ENCODE results near the gene RGS7BP.

RGS7BP gene

DNA sequence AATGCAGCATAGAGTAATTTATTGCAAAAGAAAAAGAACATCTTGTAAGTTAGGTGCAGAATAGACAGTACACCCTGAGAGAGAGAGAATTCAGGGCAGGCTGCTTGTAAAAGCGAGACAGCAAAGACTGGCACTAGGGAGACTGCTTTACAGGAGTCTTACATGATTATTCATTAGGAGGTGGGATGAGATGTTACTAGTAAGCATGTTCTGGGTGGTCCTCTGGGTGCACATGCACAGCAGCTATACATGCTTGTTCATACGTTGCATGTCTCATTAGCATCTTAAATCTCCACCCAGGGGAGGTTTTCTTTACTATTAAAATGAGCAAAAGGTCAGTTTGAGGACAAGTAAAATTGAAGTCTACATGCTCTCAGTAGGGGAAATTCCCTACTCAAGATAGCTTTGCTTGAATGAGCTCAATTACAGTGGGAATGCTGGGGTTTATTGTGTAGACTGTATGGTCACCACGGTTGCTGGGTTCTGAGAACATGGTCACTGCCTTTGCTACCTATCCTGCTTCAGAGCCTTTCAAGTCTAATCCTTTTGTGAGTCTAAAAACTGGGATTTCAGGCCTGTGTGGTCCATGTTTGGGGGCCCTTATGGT is 60.6 kb downstream of the RGS7BP start:
- DNase-seq, result no peak

GRCh38 chr5:64569858-64570257 is 64.0 kb downstream of the RGS7BP start:
- no peak for DNase-seq

GRCh38 chr5:64570395-64570996 is 64.7 kb downstream of the RGS7BP start:
- no peak for DNase-seq

- no peak for DNase-seq
Observed at GRCh38 chr5:64575561-64575960, 69.7 kb downstream of the RGS7BP start.

DNA sequence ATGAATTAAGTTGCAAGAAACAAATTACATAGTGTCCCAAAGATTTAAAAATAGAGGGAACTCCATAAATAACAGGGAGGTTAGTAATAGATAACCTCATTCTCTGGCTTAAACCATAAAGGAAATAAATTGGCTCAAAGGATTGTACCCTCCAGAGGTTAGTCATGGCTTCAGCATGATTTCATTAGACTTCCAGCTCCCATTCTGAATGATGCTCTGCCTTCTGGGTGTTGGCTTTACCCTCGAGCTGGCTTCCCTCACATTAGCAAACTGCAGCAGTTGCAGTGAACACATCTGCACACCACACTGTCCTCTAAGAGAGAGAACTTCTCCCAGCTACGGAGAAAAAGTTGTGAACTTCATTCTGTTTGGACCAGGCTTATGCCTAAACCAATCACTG is 70.4 kb downstream of the RGS7BP start:
- no peak for DNase-seq

DNA sequence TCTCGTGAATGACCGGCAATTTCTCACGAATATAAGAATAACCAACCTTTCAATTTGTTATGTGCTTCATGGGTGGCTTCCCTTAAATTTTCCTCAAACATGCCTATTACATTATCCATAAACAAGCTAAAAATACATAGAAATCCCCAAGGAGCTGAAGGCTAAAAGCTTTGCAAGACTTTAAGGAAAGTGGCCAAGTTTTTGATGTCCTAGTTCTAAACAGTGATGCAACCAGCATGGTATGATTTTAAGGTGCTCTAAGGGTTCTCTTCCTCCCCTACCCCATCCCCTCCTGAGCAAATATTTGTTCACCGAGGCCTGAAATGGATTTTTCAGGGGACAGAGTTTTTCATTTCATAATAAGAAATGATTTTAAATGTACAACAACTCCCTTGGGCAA is 79.8 kb downstream of the RGS7BP start:
- DNase-seq, result no peak

GRCh38 chr5:64587370-64587769 is 81.6 kb downstream of the RGS7BP start:
- DNase-seq, result no peak

GRCh38 chr5:64592730-64593341 is 87.0 kb downstream of the RGS7BP start:
- DNase-seq, result no peak

GRCh38 chr5:64594025-64594424 is 88.2 kb downstream of the RGS7BP start:
- DNase-seq, result no peak

- no peak for DNase-seq
Observed at GRCh38 chr5:64594601-64595000, 88.8 kb downstream of the RGS7BP start.

GRCh38 chr5:64595031-64595855 is 89.4 kb downstream of the RGS7BP start:
- no peak for DNase-seq

- no peak for DNase-seq
Observed at GRCh38 chr5:64599226-64599625, 93.4 kb downstream of the RGS7BP start.

GRCh38 chr5:64603676-64604075 is 97.9 kb downstream of the RGS7BP start:
- no peak for DNase-seq

- no peak for DNase-seq
Observed at GRCh38 chr5:64606926-64607325, 101.1 kb downstream of the RGS7BP start.

DNA sequence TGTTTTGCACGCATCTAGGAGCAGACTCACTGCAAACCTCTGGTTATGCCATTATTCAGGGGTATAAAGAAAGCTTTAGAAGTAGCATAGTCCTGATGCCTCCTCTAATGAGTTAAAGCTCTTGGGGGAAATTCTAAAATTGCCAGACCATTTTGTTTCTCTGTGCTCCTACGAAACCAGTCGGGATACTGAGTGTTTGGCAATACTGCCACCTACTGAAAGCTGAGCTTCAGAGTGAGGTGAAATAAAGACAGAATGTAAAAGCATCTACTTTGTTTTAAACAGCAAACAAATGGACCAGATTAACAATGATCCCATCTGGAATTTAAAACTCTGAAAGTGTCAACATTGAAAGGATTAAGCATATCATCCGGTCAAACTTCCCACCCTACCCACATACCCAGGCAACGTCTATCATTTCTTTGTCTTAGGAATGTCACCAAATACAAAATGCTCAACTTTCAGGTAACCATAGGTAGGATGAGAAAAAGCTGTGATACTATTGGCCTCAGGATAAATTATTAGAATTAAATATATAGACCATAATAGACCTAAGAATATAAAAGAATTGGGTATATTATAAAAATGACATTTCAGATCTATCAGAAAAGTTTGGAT is 106.6 kb downstream of the RGS7BP start:
- peak; percentile 5 for DNase-seq

- DNase-seq, result no peak
Observed at GRCh38 chr5:64615895-64616294, 110.1 kb downstream of the RGS7BP start.

DNA sequence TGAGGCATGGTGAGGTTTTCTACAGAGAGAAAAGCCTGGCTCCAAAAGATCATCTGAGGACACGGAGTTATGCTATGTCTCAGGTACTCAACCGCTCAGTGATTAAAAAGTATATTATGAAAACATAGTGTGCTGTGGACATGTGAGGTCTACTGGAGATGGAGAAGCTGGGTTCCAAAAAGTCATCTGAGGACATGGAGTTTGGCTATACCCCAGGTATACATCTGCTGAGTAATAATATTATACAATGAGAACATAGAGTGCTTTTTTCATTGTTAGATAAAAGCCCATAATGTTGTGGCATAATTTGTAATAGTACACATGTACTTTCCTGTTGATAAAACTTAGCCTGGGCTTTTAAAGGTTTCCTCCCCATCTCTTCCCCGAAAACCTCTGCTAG is 113.8 kb downstream of the RGS7BP start:
- no peak for DNase-seq

- no peak for DNase-seq
Observed at GRCh38 chr5:64622991-64623390, 117.2 kb downstream of the RGS7BP start.

GRCh38 chr5:64625678-64626077 is 119.9 kb downstream of the RGS7BP start:
- no peak for DNase-seq

GRCh38 chr5:64628901-64629300 is 123.1 kb downstream of the RGS7BP start:
- DNase-seq, result no peak

DNA sequence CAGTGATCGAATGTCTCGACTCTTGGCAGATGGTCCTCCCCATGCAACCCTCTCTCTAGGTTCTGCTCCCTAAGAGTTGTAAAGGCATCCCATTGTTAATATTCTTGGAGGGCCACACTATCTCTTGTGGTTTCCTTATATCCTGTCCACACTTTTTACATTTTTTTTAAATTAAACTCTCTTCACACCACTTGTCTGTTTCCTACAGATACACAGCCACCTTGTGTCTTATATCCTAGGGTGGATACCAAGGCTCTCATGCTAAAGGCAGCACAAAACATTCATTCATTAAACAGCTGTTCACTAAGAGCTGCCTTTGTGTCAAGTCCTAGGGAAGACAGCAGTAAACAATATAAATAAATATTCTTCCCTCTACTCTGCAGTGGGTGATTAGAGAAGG is 124.0 kb downstream of the RGS7BP start:
- DNase-seq, result no peak

DNA sequence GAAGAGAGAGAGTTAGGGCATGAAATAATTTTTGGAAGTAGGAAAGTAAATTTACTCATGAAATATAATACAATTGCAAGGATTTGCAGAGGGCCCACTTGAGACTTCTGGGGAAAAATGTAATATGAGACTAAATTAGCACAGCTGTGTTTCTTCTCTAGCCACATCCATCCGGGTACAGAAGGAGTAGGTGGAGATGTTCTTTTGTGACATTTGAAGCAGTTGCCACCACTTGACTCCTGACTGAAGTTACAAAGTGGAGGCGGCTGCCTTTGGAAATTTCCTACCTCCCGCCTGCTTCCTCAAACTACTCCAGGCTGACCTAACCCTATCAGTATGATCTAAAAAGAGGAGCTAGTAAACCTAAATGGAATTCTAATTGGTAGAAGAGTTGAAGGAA is 126.4 kb downstream of the RGS7BP start:
- no peak for DNase-seq

GRCh38 chr5:64634997-64635686 is 129.3 kb downstream of the RGS7BP start:
- DNase-seq, result no peak

Measured in NCI-H1048 (cell line).